HK-2 (cell line): ENCODE results near the gene PNLIPRP2.

Source experiments
- DNase-seq: peaks from one replicate; pipeline ENCODE4 v3.0.0-alpha.2; 2018; ENCODE audit not compliant: unreplicated experiment

The PNLIPRP2 gene

GRCh38 chr10:116683821-116684220, 63.1 kb downstream of the PNLIPRP2 start:
- DNase-seq, result no peak

GRCh38 chr10:116684781-116685180, 64.0 kb downstream of the PNLIPRP2 start:
- DNase-seq, result no peak

- no peak for DNase-seq
Measured at GRCh38 chr10:116685807-116686206, 65.1 kb downstream of the PNLIPRP2 start.

- DNase-seq, result no peak
Measured at GRCh38 chr10:116686632-116687031, 65.9 kb downstream of the PNLIPRP2 start.

- no peak for DNase-seq
Measured at GRCh38 chr10:116687633-116688032, 66.9 kb downstream of the PNLIPRP2 start.

GRCh38 chr10:116688241-116688711, 67.5 kb downstream of the PNLIPRP2 start:
- DNase-seq, result peak; percentile 36

- DNase-seq, result no peak
Measured at GRCh38 chr10:116688741-116689495, 68.2 kb downstream of the PNLIPRP2 start.

GRCh38 chr10:116689744-116690143, 69.0 kb downstream of the PNLIPRP2 start:
- DNase-seq, result no peak

- no peak for DNase-seq
Measured at GRCh38 chr10:116690356-116691322, 69.9 kb downstream of the PNLIPRP2 start.

GRCh38 chr10:116691635-116692034, 70.9 kb downstream of the PNLIPRP2 start:
- DNase-seq, result no peak

- no peak for DNase-seq
Measured at GRCh38 chr10:116692225-116692624, 71.5 kb downstream of the PNLIPRP2 start.

- peak; percentile 36 for DNase-seq
Measured at GRCh38 chr10:116694243-116694926, 73.6 kb downstream of the PNLIPRP2 start.
